Glutamatergic neuron (in vitro differentiated cells): Measurements from ENCODE around the gene FAM163B. TPM values are rescaled to one million over a fixed set of nuclear protein-coding genes. Genes with fewer than 3 reads are reported as not detected.
A peak's percentile ranks its signal among the peaks of the same experiment; 100 is the strongest.

Experiments used
- DNase-seq: peaks from one replicate; pipeline ENCODE4 v3.0.0; 2022
- H3K27ac Mint-ChIP-seq: one replicate; pipeline ENCODE4 v1.8.0; 2020; ENCODE audit warnings: mild to moderate bottlenecking, mixed read lengths, inconsistent platforms; ENCODE audit not compliant: unreplicated experiment
- H3K27me3 Mint-ChIP-seq: one replicate; pipeline ENCODE4 v1.8.0; 2020; ENCODE audit warnings: mild to moderate bottlenecking, moderate library complexity, mixed read lengths, inconsistent platforms; ENCODE audit not compliant: unreplicated experiment
- H3K36me3 Mint-ChIP-seq: one replicate; pipeline ENCODE4 v1.8.0; 2020; ENCODE audit warnings: mild to moderate bottlenecking, mixed read lengths, inconsistent platforms; ENCODE audit not compliant: unreplicated experiment
- H3K4me1 Mint-ChIP-seq: one replicate; pipeline ENCODE4 v1.8.0; 2020; ENCODE audit warnings: mild to moderate bottlenecking, low read depth, mixed read lengths, inconsistent platforms; ENCODE audit not compliant: unreplicated experiment
- H3K4me3 Mint-ChIP-seq: one replicate; pipeline ENCODE4 v1.8.0; 2020; ENCODE audit warnings: mild to moderate bottlenecking, mixed read lengths, inconsistent platforms; ENCODE audit not compliant: unreplicated experiment
- H3K9me3 Mint-ChIP-seq: one replicate; pipeline ENCODE4 v1.8.0; 2020; ENCODE audit warnings: mild to moderate bottlenecking, moderate library complexity, mixed read lengths, inconsistent platforms; ENCODE audit not compliant: unreplicated experiment
- CTCF ChIP-seq: fragments of 200-600 bp; sonication (generic); IDR thresholded peaks from one replicate; pipeline ENCODE4 v1.5.0; 2021; ENCODE audit not compliant: partially characterized antibody, unreplicated experiment
- total RNA-seq: library from RNA; stranded (reverse); fragmentation: NEBNext Ultra II Directional; extraction: Animal tissue kit (Norgen Biotek cat#: 25700); gene quantifications from one replicate; pipeline ENCODE4 v1.2.1, GENCODE V29; 2021; ENCODE audit not compliant: unreplicated experiment

The FAM163B gene
- total RNA-seq, 1 donor from 2014 or later: 0.51 TPM

DNA sequence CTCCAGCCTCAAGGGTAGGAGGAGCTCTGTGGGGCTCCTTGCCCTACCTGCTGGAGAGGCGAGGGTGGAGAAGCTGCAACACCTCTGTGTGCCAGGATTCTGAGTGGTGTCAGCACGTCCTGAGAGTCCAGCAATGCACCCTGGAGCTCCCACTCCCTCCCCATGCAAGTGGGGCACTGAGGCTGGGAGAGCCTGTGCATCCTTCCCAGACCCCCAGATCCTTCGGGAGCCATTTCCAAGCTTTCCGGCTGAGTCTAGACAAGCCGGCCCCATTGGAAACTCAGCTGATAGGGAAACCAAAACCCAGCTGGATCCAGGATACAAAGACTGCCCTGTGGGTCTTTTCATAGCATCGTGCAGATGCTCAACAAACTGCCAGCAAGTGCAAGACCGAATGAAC lies 1.8 kb downstream of the FAM163B start:
- DNase-seq: no peak
- no peaks in the 10 kb centered on the region for H3K36me3 Mint-ChIP-seq
- H3K27ac Mint-ChIP-seq: no peak overlapping the region
- peaks cover 25% of the 10 kb centered on the region for H3K4me1 Mint-ChIP-seq
- peaks cover 11% of the 10 kb centered on the region for H3K27me3 Mint-ChIP-seq
- H3K4me3 Mint-ChIP-seq: no peak overlapping the region
- no peak for TF ChIP-seq CTCF
- peaks cover 4% of the 10 kb centered on the region for H3K9me3 Mint-ChIP-seq

GRCh38 chr9:133606708-133607025 lies 2.5 kb downstream of the FAM163B start:
- DNase-seq: no peak
- H3K4me1 Mint-ChIP-seq: peaks cover 28% of the 10 kb centered on the region
- no peak overlapping the region for H3K27ac Mint-ChIP-seq
- no peak for TF ChIP-seq CTCF
- H3K4me3 Mint-ChIP-seq: no peak overlapping the region
- H3K9me3 Mint-ChIP-seq: peaks cover 4% of the 10 kb centered on the region
- H3K27me3 Mint-ChIP-seq: peaks cover 16% of the 10 kb centered on the region
- H3K36me3 Mint-ChIP-seq: no peaks in the 10 kb centered on the region

- Mint-ChIP-seq H3K9me3 (peaks cover 3% of the 10 kb centered on the region), H3K27me3 (peaks cover 16% of the 10 kb centered on the region), H3K27ac (no peak overlapping the region), H3K4me1 (peaks cover 26% of the 10 kb centered on the region), H3K4me3 (no peak overlapping the region), H3K36me3 (no peaks in the 10 kb centered on the region)
- no peak for TF ChIP-seq CTCF
- peak; percentile 13 for DNase-seq
Measured at GRCh38 chr9:133605856-133606707, 3.1 kb downstream of the FAM163B start.

GRCh38 chr9:133605446-133605845 lies 3.7 kb downstream of the FAM163B start:
- TF ChIP-seq CTCF: no peak
- DNase-seq: no peak
- Mint-ChIP-seq H3K9me3 (peaks cover 4% of the 10 kb centered on the region), H3K4me3 (no peak overlapping the region), H3K27ac (no peak overlapping the region), H3K4me1 (peaks cover 20% of the 10 kb centered on the region), H3K36me3 (no peaks in the 10 kb centered on the region), H3K27me3 (peaks cover 15% of the 10 kb centered on the region)

DNA sequence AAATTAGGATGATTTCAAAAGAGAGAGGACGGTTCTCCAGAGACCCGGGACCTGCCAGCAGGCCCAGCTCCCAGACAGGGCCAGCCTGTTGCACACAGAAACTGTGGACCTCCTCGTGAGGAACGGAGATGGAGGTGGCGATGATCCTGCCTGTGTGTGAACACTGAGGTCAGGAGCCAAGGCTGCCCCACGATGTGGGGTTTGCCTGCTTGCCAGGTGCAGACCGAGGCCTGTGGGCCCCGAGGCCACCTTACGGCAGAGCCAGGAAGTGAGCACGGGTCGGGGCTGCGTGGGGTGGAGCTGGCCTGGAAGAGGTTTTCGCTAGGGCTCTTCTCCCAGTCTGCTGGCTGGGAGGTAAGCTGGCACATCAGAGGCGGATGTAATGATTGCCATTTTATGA lies 4.3 kb downstream of the FAM163B start:
- Mint-ChIP-seq H3K27ac (no peak overlapping the region), H3K4me3 (no peak overlapping the region), H3K27me3 (peaks cover 11% of the 10 kb centered on the region), H3K36me3 (no peaks in the 10 kb centered on the region), H3K9me3 (peaks cover 1% of the 10 kb centered on the region), H3K4me1 (peaks cover 18% of the 10 kb centered on the region)
- DNase-seq: no peak
- no peak for TF ChIP-seq CTCF
